Fibroblast of the aortic adventitia (primary cell): ENCODE measurements around the gene FBN2. TPM values are rescaled to one million over a fixed set of nuclear protein-coding genes. Genes with fewer than 3 reads are reported as not detected.
"Not testable (repeated sequence)": the region's sequence is repeated elsewhere in the genome, so short reads cannot be mapped to it uniquely, and the experiment has no call there.

Experiments used
- DNase-seq: peaks from one replicate; pipeline ENCODE4 v3.0.0-alpha.2; 2010; ENCODE audit warnings: low read depth
- H3K4me3 ChIP-seq: 2 replicates; pipeline ENCODE4 v1.5.1; 2011; ENCODE audit warnings: low read depth, mild to moderate bottlenecking, control low read depth, low read length, moderate library complexity
- CTCF ChIP-seq: IDR thresholded peaks from 2 replicates; pipeline ENCODE4 v1.5.1; 2011; ENCODE audit warnings: mild to moderate bottlenecking, low read length, control low read depth, inconsistent platforms; ENCODE audit not compliant: insufficient read depth
- total RNA-seq: library from RNA; depleted of rRNA; stranded (reverse); fragments of >200 nt; gene quantifications from 2 replicates; pipeline ENCODE4 v1.2.3, GENCODE V29; 2012; ENCODE audit warnings: low replicate concordance

FBN2 gene
- total RNA-seq, 1 donor: 19.8 TPM

- H3K4me3 ChIP-seq: no peak overlapping the region
- TF ChIP-seq CTCF: no peak
- DNase-seq: no peak
Measured at GRCh38 chr5:128522336-128522735, 15.7 kb downstream of the FBN2 start.

GRCh38 chr5:128519827-128520226 is 18.2 kb downstream of the FBN2 start:
- no peak for TF ChIP-seq CTCF
- H3K4me3 ChIP-seq: no peak overlapping the region
- no peak for DNase-seq

GRCh38 chr5:128516978-128517377 is 21.1 kb downstream of the FBN2 start:
- DNase-seq: no peak
- no peak for TF ChIP-seq CTCF
- no peak overlapping the region for H3K4me3 ChIP-seq

- no peak overlapping the region for H3K4me3 ChIP-seq
- no peak for TF ChIP-seq CTCF
- DNase-seq: no peak
Measured at GRCh38 chr5:128513806-128514205, 24.2 kb downstream of the FBN2 start.

- no peak overlapping the region for H3K4me3 ChIP-seq
- TF ChIP-seq CTCF: no peak
- DNase-seq: no peak
Measured at GRCh38 chr5:128512894-128513293, 25.2 kb downstream of the FBN2 start.

- H3K4me3 ChIP-seq: no peak overlapping the region
- TF ChIP-seq CTCF: no peak
- DNase-seq: no peak
Measured at GRCh38 chr5:128506643-128507042, 31.4 kb downstream of the FBN2 start.

GRCh38 chr5:128503727-128504126 is 34.3 kb downstream of the FBN2 start:
- H3K4me3 ChIP-seq, DNase-seq: not testable (repeated sequence)
